Inflammatory macrophage (primary cell): Measurements from ENCODE around the gene MTNR1A.
A peak's percentile ranks its signal among the peaks of the same experiment; 100 is the strongest.

Experiments used
- DNase-seq, 2 donors: peaks; one replicate each; pipeline ENCODE4 v3.0.0-alpha.2; 2020 to 2022
- total RNA-seq, 18 experiments: gene quantifications; one replicate each; lab custom pipeline; 2026; ENCODE audit warnings: mixed read lengths in 6 of 18, inconsistent platforms in 2 of 18; lab: John Stamatoyannopoulos, UW

Gene MTNR1A
- 0 to 0.12 (median 0) reads per million in 18 experiments for total RNA-seq

DNA sequence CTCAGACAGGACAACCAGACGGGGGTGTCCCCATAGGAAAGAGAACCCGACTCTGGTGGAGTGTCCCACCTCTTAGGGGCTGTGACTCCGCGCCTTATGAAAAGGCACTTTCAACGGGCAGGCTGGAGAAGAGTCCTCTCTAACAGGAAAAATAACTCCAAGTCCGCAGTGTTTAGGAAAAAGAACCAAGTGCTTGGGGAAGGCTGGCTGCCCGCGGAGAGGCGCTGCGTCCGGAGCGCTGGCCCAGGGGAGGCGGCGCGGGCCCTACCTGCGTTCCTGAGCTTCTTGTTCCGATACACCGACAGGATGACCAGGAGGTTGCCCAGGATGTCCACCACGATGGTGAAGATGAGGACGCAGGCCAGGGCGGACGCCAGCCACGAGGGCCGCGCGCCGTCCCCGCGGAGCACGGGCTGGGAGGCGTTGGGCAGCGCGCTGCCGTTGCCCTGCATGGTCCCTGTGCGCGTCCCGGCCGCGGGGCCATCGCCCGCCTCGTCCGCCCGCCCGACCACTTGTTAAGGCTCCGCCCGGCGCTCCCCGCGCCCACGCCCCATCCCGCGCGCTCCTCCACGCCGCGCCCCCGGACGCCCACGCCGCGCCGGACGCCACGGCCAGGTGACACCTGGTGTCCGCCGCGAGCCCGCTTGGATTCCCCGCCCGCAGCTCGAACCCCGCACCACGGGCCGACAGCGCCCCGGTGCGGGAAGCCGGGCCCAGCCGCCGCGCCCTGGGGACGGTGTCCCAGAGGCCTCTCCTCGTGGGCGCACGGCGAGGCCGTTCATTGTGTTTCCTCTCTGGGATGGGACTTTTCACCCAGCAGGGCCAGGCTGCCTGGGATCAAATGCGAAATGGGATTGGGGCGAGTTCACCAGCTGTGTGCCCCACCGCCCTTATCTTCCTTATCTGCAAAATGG is at the start of gene MTNR1A:
Gene MTNR1A (minus strand): TSS at position 654 of the 914 bp plus-strand sequence. CDS start 202 bp downstream, at position 452.
- DNase-seq = no peak

DNA sequence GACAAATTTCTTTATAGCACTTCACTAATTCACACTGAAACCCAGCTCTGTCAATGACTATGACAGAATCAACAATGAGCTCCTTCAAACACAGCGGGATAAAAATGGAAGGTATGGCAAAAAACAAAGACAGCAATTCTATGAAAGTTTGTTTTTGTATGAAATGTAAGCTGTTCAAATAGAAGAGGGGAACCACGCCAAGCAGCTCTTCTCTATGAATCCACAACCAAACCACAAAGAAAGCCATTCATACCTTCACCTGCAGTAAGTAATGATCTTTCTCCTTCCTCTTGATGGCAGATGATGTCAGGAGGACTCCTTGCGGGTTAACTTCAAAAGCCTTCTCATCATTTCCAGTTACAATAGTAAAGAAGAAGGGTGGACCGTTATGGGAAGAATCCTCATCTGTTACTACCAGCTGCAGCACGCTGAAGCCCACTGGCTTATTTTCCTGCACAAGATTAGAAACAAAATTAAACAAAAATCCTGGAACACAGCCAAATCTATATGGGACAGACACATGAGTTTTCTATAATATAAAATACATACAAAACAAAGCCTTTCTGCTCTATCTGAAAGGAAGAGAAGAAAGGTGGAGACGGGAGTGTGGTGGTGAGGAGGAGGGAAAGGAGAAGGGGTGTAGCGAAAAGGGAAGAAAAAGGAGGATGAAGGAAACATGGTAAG is 48.9 kb upstream of the MTNR1A start:
- DNase-seq = no peak

DNA sequence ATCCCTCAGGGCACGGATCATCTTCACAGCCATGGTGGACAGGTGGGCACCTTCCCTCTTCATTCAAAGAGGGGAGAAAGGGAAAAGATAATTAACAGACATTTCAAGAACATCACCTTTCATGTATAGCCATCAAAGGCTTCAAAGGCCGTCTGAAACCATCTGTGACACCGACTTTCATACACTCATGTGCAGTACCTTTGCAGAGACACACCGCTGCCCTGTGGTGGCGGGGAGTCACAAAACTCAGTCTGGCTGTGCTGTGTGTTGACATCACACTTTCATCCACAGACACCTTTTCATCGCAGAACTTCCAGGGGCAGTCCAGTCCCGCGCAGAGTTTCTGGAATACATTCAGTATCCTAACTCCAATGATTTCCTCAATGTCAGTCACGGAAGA is 47.6 kb upstream of the MTNR1A start:
- no peak for DNase-seq

DNA sequence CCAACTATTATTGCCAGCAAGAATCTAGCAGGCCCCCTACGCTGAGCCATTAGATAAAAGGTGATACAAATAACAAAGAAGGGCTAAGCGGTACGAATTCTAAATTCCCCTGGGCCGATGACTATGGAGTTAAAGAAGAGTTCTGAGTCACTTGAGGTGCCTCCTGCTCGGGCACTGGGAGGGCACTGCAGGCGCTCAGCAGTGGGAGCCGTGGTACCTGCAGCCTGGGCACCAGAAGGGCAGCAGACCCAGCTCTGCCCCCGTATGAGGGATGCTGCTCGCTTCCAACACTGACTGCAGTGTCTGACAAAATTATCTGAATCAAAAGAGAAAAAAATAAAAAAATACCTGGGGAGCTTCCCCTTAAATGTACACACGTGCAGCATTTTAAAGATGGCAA is 44.1 kb upstream of the MTNR1A start:
- DNase-seq = no peak

DNA sequence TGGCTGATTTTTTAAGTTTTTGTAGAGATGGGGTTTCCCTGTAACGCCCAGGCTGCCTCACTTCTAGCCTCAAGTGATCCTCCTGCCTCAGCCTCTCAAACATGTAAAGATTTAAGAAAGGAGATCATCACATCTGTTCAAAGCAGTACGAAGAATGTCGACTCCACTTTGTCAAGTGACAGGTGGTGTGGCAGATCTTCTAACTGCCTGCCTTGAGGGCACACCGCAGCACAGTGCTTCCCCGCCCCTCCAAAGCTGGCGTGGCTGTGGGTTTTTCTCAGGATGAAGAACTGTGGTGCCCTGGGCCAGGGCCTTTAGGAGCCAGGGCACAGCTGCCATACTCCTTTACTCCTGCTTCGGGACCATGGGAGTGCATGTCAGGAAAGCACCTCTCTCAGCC is 43.3 kb upstream of the MTNR1A start:
- DNase-seq = no peak

DNA sequence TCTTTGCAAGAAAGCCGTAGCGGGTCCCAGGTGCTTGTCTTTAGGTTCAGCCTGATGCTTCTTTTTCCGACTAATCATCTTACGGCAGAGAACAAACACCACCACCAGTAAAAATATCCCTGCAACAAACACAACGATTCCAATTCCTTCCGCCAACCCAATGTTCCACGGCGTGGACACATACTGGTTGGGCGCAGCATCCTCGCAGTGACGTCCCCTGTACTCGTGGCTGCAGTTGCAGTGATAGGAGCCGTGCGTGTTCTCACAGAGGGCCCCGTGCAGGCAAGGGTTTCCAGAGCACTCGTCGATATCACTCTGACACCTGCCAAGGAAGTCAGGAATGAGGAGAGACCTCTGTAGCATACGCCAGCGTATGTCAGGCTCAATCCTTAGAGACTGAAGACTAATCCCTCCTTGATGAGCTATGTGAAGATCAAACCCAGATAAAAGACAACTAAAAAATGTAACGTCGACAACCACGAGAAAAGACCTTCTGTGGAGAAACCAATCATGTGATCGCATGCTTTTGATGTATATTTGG is 41.6 kb upstream of the MTNR1A start:
- DNase-seq = no peak

DNA sequence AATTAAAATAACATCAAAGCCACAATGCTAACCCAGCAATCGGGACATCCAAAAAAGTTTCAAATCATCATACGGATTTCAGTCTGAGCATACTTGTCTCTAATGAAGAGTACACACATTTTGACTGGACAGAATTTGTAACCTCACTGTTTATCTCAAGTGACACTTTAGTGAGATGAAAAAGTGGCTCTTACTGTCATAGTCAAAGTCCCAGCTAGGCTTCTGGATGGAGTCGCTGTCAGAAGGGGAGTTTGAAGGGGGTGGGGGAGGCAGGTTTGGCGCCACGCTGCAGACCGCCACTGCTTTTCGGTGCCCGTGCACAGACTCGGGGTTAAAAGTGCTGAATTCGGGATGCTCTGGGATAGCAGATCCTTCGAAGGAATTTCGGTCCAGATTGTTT is 41.0 kb upstream of the MTNR1A start:
- no peak for DNase-seq

DNA sequence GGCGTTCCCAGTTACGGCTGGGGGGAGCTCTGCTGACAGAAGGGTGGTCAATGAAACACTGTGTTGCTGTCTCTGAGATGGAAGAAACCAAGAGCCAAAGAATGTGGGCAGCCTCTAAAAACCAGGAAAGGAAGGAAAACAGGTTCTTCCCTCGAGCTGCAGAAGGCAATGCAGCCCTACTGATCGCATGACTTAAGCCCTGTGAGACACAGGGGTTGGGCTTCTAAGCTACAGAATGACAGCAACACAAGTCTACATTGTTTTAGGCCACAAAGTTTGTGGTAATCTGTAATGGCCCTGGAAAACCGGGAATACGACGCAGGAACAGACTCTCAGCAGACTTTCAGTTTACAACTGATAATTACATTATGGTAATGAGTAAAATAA is 38.2 kb upstream of the MTNR1A start:
- DNase-seq = no peak

DNA sequence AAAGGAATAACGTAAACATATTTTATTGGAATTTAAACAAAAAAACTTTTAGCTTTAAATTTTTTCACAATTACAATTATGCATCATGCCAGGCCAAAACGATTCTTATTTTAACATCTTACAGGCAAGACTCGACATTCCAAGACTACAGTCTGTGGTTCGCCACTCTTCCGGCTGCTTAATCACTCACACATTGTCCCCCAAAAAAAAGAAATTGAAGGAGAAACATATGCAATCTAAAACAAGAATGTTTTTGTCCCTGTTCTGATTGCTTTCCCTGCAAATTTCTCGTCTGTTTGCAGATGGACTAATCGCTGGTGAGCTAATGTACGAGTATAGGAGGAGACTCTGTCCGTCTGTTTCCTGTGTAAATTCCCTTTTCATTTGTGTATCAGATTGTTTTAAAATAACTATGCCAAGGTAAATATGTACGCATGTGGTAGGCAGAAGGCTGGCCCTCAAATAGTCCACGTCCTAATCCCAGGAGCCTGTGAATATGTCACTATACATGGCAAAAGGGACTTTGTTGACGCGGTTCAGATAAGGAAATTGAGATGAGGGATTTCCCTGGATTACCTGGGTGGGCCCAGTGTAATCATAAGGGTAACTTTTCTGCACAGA is 37.7 kb upstream of the MTNR1A start:
- no peak for DNase-seq

DNA sequence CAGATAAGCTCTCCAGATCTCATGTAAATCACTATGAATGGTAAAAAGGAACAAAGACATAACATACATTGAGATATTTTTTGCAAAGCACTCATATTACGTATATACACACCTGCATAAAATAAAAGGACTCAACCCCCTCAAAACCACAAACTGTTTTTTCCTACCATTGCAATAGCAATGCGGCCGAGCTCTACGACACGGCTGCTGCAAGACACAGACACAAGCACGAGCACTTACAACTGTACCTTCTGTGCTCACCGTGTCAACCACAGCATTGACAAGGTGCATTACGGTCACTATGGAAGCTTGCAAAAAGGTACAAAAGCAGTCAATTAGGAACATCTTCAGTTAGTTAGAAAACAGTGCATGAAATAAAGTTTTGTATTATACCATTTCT is 37.1 kb upstream of the MTNR1A start:
- DNase-seq = no peak

DNA sequence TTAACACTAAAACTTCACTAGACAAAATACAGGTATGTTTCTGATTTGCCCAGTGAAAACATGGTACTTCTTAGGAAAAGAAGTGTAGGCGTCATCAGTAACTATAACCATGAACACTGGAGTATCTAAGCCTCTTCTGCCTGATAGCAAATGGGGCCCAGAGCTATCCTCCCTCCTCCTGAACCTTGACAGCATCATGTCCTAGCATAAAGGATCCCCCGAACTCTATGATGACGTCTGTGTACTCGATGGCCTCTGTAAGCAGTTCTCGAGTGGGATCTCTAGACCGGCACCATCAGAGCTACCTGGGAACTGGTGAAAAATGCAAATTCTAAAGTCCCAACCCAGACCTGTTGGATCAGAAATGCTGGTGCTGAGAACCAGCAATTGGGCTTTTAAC is 36.3 kb upstream of the MTNR1A start:
- no peak for DNase-seq

DNA sequence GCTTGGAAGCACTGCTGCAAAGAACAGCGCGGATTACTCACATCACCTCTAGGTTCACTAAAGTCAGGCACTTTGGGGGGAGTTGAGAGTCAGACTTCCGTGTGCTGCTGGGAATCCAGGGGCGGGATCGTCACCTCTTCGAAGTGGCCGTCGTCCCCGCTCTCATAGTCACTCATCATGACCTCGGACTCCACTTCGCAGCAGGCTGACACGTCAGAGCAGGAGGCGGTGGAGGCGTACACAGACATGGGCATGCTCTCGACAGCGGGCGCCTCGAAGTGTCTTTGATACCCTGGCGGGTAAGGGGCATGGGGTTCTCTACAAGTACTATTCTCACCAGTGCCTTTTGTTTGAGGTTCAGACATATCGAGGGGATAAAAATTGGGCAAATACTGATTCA is 33.1 kb upstream of the MTNR1A start:
- no peak for DNase-seq

DNA sequence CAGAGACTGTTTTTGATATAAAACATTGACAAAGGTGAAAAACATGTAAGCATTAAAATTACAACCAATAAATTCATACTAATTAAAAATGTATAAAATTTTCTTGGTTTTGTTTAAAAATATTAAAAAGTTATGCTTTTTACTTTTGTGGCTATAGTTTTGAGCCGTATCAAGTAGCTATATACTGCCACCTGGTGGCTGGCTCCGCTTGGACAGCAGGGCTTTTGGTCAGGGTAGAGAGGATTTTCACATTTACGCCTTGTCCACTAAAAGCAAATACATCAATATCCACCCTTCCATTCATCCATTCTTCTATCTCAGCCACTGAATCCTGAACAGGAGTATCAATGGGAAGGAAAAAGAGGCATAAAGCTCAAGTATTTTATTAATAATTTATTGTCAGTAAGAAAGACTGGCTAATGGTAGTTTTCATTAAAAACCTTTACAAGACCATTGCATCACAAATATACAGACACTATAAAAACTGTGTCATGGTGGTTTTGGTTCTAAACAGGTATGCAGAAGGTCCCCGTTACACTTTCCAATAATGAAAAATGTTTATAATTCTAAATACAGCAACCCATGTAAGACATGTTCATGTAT is 32.1 kb upstream of the MTNR1A start:
- peak; percentile 33 to 59 for DNase-seq

DNA sequence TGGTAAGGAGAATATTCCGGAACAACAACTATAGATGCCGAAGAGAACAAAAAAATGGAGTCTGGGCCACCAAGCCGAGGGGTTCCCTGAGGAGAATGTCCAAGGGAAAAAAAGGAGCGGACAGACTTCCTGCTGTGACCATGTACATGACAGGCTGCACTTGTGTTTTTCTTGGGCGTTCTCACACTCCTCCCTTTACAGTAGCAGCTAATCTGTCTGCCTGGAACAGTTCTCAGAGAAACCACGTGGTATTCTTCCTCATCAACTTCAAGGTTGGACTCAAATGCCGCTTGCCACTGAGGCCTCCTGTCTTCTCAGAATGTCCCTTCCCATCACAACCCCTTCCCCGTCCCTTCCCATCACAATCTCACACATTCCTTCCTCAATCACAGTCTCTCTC is 30.8 kb upstream of the MTNR1A start:
- no peak for DNase-seq

DNA sequence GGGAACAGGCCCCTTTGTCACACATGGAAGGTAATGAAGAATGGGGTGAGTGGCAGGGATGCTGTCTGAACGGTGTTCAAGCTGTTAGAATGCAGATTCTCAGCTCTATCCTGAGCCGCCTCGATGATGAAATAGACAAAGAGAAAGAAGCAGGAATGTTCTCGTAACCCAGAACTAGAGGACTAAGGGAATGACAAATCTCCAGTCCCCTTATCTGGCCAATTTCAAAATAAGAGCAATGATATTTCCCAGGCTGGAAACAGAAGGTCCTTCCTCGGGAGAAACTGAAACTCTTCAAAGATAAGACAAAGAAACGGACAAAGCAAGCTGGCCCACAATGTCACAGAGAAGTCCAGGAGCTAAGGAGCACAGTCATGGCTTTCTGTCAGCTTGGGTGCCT is 29.5 kb upstream of the MTNR1A start:
- DNase-seq = no peak

DNA sequence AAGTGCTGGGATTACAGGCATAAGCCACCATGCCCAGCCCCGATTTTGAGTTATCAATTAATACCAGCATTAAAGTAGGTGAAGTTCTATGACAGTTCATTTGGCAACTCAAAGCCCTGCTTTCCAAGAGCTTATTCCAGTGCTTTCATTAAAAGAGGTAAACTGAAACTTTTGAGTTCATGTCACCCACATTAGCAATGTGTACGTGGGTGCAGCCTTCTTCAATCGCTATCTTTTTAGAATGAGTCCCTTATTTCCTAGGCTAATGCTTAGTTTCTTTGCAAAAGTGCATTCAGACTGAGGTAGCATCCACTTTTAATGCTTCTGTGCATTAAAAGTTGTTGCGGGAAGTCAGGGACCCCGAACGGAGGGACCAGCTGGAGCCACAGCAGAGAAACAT is 26.1 kb upstream of the MTNR1A start:
- no peak for DNase-seq

DNA sequence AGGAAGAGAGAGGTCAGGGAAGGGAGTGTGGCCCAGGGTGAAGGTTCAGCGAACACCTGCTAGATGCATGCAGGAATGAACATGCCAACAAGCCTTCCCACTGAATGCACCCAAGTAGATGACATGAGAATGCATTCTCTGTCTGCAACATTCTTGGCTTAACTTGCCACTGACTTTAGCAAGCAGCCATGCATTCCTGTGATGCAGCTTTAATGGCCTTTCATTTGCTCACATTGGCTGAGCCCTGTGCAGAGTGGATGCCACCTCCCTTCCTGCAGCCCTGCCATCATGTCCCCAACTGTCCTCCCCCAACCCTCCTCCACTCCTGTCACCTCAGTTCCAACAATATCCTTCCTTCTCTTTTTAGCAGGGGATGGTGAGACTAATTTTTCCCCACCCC is 25.3 kb upstream of the MTNR1A start:
- DNase-seq = no peak

DNA sequence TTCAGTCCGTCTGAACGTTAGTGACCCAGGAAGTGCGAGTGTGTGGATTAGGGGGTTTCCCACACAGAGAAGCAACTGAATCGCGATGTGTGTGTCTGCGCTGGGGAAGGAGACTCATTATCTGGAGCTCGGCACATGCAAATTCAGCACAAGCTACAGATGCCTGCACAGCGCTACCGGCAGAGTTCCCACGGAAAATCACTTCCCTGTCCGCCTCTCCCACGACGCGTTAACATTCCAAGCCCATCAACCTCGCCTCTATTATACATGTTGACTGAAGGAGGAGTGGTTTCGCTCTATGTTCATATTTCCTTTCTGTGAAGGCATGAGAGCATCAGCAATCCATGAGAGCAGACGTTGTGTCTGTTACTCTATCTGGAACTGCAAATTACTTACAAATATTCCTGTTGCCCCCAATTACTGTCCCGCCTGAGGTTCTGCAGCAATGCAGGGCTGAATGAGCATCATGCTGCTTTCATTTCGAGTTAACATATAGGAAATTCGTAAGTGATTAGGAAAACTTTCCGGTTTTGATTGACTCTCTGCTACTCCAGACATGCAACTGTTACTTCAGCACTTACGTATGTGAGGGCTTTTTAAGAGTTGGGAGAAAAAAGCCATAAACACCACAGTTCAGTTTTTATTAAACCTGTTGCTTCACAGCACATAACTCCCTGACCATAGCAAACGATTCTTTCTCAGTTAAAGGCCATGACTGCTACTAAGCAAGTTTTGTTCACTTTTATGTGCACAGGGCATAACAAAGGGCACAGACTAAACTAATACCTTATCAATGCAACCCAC is 15.0 kb upstream of the MTNR1A start:
- DNase-seq = no peak

DNA sequence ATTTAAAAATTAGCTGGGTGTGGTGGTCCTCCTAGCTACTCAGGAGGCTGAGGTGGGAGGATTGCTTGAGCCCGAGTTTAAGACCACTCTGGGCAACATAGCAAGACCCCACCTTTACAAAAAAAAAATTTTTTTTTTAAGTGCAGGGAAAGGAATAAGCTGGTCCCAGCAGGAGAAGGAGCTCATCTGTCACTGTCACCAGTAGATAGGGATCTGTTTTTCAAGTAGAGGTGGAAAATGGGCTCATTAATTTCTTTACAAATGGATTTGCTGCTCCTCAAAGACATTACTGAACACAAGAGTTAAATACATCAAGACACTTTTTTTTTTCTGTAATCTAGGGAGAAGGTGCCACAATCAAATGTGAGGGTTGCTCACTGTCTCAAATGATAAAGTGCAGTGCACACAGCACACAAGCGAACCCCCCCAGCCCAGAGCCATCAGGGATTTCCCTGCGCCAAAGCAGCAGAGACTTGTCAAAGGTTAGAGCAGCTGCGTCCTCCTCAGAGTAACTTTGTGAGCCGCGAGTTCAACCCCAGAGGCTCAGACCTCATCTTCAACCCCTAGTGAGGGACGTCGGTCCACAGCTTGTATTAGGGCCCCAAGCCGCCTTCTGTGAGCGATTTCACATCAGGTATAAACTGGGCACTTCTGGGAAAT is 14.3 kb upstream of the MTNR1A start:
- DNase-seq = no peak

DNA sequence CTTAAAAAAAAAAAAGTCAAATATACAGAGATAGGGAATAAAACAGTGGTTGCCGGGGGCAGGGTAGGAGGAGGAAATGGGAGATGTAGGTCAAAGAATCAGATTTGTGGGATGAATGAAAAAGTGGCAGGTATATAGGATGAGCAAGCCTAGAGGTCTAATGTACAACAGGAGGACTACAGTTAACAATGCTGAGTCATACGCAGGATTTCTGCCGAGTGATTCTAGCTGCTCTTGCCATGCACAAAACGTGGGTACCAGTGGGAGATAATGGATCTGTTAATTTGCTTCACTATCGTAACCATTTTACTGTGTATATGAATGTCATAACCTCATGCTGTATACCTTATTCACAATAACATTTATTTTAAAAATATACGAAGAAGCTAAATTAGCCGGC is 10.7 kb upstream of the MTNR1A start:
- DNase-seq = no peak

DNA sequence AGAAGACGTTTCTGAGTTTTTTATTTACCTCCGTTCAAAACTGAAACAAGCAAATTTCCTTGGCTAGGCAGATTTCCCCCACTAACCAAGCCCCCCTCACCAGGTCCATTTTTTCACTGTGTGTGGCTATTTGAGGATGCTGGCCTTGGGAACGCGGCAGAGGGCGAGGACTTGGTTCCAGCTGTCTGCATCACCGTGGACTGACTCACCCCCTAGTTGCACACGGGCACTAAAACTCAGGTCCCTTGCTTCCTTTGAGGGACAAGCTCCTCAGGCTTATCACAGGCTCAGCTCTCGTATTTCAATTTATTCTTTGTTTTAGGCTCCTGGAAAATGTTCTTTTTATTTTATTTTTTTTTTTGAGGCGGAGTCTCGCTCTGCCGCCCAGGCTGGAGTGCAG is 8.4 kb upstream of the MTNR1A start:
- DNase-seq = no peak

DNA sequence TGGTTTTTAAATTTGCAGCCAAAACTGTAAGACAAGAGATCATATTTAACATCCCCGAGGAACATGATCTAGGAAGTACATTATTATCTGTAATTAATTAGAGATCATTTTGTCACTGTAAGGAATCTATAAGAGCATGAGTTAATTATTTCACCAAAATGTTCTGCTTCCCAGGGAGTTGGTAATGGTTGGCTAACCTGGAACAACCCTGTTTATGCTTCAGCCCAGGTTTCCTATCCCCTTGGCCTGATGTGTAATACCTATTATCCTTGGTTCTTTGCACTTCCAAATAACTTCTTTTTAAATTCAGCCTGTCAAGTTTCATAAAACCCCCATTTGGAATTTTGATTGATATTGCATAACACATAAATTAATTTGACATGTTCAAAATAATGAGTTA is 6.4 kb upstream of the MTNR1A start:
- DNase-seq = no peak
